OCI-LY1 (cell line): ENCODE measurements around the gene FLACC1.

ENCODE experiments used
- CTCF ChIP-seq: fragments of 200-600 bp; sonication (generic), shearing (Covaris generic); IDR thresholded peaks from 2 replicates; pipeline ENCODE4 v1.5.1; 2017; ENCODE audit warnings: mild to moderate bottlenecking, antibody characterized with exemption, low read length, moderate library complexity, mixed read lengths
- EZH2 ChIP-seq: fragments of 200-600 bp; sonication (generic), shearing (Covaris generic); IDR thresholded peaks from 2 replicates; pipeline ENCODE4 v1.8.0; 2017; ENCODE audit warnings: borderline replicate concordance, mixed run types, mild to moderate bottlenecking, antibody characterized with exemption, low read length, moderate library complexity, mixed read lengths

GRCh38 chr2:201313362-201313761 lies 43.8 kb downstream of the FLACC1 start:
- TF ChIP-seq CTCF = no peak
- TF ChIP-seq EZH2 = no peak
